GM20000 (cell line): ENCODE data around the gene TGM3.

Experiments used
- DNase-seq: peaks from one replicate; pipeline ENCODE4 v3.0.0; 2012; ENCODE audit warnings: low spot score
- TF ChIP-seq, protein P1 (sequence below): IDR thresholded peaks from 2 replicates; pipeline ENCODE4 v1.5.1; 2012; ENCODE audit warnings: mild to moderate bottlenecking, control low read depth; ENCODE audit errors: extremely low read depth, missing control alignments

TGM3 gene

DNA sequence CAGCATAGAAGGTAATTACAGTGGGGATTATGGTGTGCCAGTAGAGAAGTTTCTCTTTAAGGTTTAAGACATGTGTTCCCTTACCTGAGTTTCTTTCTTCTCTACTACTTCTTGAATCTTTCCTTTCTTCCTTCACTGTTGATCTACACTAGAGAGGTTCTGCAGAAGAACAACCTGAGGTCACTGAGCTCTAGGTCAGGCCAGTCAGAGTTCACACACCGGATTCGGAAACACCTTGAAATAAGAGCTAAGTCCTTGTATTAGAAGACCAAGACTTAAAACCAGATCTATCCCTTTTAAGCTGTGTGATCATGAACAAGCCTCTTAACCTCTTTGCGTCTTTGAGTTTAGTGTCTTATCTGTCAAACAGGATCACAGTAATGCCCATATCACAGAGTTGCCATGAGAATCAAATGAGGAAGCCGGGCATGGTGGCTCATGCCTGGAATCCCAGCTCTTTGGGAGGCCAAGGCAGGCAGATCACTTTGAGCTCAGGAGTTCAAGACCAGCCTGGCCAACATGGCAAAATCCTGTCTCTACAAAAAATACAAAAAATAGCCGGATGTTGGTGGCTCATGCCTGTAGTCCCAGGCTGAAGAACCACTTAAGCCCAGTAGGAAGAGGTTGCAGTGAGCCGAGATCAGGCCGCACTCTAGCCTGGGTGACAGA, 22.0 kb upstream of the TGM3 start:
- TF ChIP-seq, protein P1, sequence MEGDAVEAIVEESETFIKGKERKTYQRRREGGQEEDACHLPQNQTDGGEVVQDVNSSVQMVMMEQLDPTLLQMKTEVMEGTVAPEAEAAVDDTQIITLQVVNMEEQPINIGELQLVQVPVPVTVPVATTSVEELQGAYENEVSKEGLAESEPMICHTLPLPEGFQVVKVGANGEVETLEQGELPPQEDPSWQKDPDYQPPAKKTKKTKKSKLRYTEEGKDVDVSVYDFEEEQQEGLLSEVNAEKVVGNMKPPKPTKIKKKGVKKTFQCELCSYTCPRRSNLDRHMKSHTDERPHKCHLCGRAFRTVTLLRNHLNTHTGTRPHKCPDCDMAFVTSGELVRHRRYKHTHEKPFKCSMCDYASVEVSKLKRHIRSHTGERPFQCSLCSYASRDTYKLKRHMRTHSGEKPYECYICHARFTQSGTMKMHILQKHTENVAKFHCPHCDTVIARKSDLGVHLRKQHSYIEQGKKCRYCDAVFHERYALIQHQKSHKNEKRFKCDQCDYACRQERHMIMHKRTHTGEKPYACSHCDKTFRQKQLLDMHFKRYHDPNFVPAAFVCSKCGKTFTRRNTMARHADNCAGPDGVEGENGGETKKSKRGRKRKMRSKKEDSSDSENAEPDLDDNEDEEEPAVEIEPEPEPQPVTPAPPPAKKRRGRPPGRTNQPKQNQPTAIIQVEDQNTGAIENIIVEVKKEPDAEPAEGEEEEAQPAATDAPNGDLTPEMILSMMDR = no peak
- no peak for DNase-seq

DNA sequence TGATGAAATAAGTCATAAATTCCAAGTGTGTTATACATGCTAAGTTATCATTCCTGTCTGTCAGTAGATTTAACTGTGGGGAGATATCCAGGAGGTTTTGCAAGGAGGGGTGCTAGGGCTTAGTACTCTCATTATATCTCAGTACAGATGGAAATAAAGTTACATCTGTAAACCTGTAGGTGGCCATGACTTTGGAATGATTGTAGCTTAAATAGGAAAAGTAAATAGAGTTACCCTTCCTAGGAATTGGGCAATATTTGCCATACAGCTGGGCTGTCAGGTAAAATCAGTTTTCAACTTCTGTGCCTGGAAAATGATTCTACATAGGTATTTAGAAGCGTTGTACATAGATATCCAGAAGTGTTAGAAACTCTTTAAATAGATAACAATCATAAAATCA, 19.8 kb upstream of the TGM3 start:
- DNase-seq = no peak
- TF ChIP-seq, protein P1 = no peak

DNA sequence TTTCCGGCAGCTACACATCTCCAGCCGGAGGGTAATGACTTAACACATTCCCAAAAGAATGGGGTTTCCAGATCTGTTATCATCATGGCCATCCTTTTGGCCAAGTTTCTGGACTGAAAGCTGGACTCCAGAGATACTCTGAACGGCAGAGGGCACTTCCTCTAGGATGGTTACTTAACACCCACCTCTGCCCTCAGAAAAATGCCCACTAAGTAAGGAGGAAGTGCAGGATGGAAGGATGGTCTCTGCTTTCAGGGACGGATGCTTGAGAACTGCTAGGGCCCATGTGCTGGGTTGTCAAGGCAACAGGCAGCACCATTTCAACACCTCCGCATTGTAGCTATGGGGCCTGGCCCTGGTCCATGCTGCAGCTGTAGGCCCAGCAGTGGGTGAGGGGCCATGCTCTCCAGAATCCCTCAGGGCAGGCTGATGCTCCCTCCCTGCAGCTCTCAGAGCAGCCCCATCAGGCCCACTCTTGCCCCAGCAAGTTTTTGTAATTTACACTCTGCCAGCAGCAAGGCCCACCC, 16.5 kb upstream of the TGM3 start:
- no peak for DNase-seq
- TF ChIP-seq, protein P1 = no peak

DNA sequence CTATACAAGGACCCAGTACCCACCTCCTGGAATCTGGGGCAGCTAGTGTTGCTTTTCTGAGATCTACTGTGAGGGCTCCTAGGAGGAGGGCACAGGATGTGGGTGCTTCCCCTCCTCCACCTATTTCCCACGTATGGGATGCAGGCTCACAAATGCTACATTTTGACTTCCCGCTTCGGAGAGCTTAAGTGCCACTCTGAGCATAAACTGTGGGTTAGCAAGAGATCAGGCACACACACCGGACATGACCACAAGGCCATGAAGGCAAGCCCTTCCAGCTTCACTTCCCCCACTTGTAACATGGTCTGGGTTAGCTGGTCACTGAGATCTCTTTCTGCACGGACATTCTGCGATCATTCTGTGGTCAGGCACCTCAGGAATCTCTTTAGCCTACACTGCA, 15.7 kb upstream of the TGM3 start:
- TF ChIP-seq, protein P1 = no peak
- DNase-seq = no peak

DNA sequence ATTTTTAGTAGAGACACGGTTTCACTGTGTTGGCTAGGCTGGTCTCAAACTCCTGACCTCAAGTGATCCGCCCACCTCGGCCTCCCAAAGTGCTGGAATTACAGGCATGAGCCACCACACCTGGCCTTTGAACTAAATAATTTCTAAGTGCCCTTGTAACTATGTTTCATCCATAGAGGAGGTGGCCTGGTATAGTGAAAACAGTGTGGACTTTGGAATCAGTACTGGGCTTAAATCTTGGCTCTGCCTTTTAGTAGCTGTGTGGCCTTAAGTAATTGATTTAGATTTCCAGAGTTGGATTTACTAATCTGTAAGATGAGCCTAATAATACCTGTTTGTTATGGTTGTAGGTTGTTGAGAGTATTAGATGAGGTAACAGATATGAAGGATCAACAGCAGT, 14.2 kb upstream of the TGM3 start:
- TF ChIP-seq, protein P1 = no peak
- no peak for DNase-seq

DNA sequence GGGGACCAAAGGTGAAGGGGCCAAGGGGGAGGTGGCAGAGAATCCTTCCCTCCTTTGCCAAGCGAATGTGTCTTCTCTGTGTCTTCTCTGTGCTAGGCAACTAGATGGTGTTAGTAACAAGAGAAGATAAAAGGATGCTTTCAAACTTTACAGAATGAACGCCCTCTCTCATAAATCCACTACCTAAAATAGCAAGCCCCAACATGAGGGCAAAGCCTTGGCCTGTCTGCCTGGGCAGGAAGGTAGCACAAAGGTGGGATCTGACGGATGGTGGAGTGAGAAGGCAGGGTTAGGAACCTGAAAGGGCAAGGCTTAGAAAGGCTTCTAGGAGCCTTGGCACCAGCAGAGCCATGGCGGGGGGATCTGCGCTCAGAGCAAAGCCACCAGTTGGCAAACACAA, 13.6 kb upstream of the TGM3 start:
- TF ChIP-seq, protein P1 = no peak

DNA sequence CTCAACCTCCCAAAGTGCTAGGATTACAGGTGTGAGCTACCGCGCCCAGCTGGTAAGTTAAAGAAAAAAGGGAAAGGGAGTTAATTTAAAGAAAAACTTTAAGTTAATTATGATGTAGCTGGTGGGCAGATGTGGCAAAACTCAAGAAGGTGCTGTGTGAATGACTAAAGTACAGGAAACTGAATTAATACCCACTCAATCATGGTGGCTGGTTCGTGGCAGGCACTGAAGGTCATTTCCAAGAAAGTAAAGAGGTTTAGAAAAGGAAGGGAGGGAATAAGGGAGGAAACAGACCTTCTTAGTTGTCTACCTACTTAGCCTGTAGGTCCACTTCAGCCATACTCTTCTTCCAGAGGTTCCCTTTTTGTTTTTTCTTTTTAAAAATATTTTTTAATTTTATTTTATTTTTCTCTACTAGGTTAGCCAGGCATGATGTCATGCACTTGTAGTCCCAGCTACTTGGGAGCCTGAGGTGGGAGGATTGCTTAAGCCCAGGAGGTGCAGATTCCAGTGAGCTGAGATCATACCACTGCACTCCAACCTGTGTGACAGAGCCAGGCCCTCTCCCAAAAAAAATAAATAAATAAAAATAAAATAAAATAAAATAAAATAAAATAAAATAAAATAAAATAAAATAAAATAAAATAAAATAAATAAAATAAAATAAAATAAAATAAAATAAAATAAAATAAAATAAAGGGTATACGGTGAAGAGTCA, 11.9 kb upstream of the TGM3 start:
- DNase-seq = no peak
- TF ChIP-seq, protein P1 = no peak

More for the DNA sequence above, 13.6 kb upstream of the TGM3 start:
- DNase-seq = no peak
